GM19372 (cell line): ENCODE results near the gene SNX22.

Experiments used
- ATAC-seq: cut with Tn5 transposase; IDR thresholded peaks from one replicate; pipeline ENCODE4 v1.9.1; 2021; ENCODE audit warnings: mild to moderate bottlenecking, low read depth, moderate library complexity; ENCODE audit not compliant: unreplicated experiment

Gene SNX22

DNA sequence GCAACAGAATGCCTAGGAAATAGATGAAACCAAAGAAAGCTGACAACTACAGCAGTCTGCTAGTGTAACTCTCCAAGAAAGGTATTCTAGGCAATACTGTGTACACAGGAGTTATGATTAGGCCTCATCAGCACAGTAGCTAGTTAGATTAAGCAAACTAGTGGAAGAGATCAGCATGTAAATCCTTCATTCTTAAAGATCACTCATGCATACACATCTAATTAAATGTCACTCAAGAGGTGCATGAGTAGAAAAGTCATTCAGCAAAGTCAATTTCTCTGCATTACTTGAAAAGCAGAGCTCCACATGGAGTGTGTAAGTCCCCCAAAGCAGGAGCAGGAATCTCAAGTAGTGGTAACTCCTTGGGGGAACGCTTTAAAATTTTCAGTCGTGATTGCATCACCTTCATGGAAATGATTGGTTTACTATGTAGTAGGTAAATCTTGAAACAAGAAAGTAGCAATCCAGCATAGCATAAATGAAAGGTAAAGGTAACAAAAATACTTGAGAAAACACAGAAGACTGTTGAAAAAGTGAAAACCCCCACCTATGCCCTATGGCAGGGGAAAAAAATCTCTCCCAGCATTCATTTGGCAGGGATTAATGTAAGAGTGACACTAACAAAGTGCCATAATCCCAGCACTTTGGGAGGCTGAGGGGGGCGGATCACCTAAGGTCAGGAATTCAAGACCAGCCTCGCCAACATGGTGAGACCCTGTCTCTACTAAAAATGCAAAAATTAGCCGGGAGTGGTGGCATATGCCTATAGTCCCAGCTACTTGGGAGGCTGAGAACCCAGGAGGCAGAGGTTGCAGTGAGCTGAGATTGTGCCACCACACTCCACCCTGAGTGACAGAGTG, 40.7 kb downstream of the SNX22 start:
- ATAC-seq, result no peak

- no peak for ATAC-seq
Observed at GRCh38 chr15:64193971-64194370, 42.4 kb downstream of the SNX22 start.

DNA sequence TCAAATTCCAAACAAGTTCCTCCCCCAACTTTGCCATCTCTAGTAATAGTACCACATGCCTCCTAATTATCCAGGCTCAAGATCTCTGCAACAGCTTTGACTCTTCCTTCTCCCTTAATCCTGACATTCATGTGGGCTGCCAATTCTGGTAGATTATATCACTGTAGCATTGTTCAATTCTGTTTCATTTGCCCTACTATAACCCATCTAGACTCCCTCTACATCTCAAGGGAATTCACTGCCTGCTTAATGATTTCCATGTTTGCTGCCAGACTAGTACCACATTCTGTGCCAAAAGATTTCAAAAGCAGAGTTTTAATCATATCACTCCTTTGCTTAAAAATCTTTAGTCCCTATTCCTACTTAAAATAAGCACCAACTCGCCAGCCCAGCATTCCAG, 45.9 kb downstream of the SNX22 start:
- ATAC-seq, result no peak

DNA sequence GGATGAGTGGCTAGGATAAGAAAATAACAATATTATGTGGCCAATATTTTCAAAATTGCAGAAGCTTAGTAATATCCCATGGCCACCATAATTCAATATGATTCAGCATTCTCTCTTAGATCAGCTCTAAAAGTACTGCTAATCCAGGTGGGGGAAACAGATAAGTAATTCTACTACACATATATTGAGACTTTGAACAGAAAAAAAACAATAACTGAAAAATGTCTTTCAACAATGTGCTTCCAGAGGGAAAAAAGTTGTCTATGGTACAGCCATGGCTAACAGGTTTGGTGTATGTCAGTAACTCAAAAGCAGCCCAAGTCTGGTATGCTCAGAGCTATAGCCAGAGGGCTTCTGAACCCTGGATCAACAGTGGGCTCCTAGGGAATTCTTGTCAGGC, 53.7 kb downstream of the SNX22 start:
- no peak for ATAC-seq
